ENCODE results near the gene PJA1. TPM values are rescaled to one million over a fixed set of nuclear protein-coding genes. Genes with fewer than 3 reads are reported as not detected.

PJA1 gene
- total and polyA plus RNA-seq, 10 donors, result 8.6 to 22.2 (median 13.4) TPM

- no peak for DNase-seq
- WGBS, 5 donors, result 33 to 72% (median 50%) methylated on average over 2 to 3 of the region's 3 CpGs
- Histone ChIP-seq H3K27ac (no peak overlapping the region), H3K36me3 (no peaks in the 10 kb centered on the region), H3K9me3 (no peaks in the 10 kb centered on the region), H3K4me3 (no peak overlapping the region), H3K4me1 (no peaks in the 10 kb centered on the region), H3K27me3 (replicated peaks in 1 of 7) (peaks cover 0 to under 1% (median 0%) of the 10 kb centered on the region in 7 donors)
- intact Hi-C loops (cut with DNase I; ENCODE audit: low total_unique reads), result no loop called here
- TF ChIP-seq POLR2AphosphoS5 (IDR thresholded peaks at IDR 0.05) (no peak), CTCF (IDR thresholded peaks at IDR 0.05 in 8 of 11, conservative IDR thresholded peaks at IDR 0.05 in 3 of 11) (no peak), POLR2A (IDR thresholded peaks at IDR 0.05) (no peak)
These were observed 42.0 kb upstream of the PJA1 start for GRCh38 chrX:69207216-69207615.

GRCh38 chrX:69203638-69204037 is 38.4 kb upstream of the PJA1 start:
- H3K27me3 ChIP-seq (replicated peaks in 1 of 7), result peaks cover 0 to 3% (median 0%) of the 10 kb centered on the region in 7 donors
- DNase-seq, result no peak
- no peaks in the 10 kb centered on the region for H3K36me3 ChIP-seq
- H3K9me3 ChIP-seq, result no peaks in the 10 kb centered on the region
- H3K4me1 ChIP-seq, result no peaks in the 10 kb centered on the region
- H3K4me3 ChIP-seq, result no peak overlapping the region
- H3K27ac ChIP-seq, result no peak overlapping the region
- TF ChIP-seq CTCF (IDR thresholded peaks at IDR 0.05 in 8 of 11, conservative IDR thresholded peaks at IDR 0.05 in 3 of 11) (no peak), POLR2A (IDR thresholded peaks at IDR 0.05) (no peak), POLR2AphosphoS5 (IDR thresholded peaks at IDR 0.05) (no peak)
- 48 to 78% (median 72%) methylated on average over 4 of the region's 4 CpGs for WGBS, 5 donors
- intact Hi-C loops (cut with DNase I; ENCODE audit: low total_unique reads), result no loop called here

GRCh38 chrX:69197690-69198089 is 32.4 kb upstream of the PJA1 start:
- intact Hi-C loops (cut with DNase I; ENCODE audit: low total_unique reads), result no loop called here
- TF ChIP-seq POLR2A (IDR thresholded peaks at IDR 0.05) (no peak), CTCF (IDR thresholded peaks at IDR 0.05 in 8 of 11, conservative IDR thresholded peaks at IDR 0.05 in 3 of 11) (no peak), POLR2AphosphoS5 (IDR thresholded peaks at IDR 0.05) (no peak)
- no peak overlapping the region for H3K4me3 ChIP-seq
- no peaks in the 10 kb centered on the region for H3K4me1 ChIP-seq
- no peak overlapping the region for H3K27ac ChIP-seq
- 30 to 79% (median 60%) methylated on average over 1 of the region's 1 CpG; no CpG with 5 or more reads in 1 of the 5 donors for WGBS, 5 donors
- no peak for DNase-seq
- peaks cover 0 to 13% (median 0%) of the 10 kb centered on the region in 7 donors for H3K27me3 ChIP-seq (replicated peaks in 1 of 7)
- H3K36me3 ChIP-seq, result no peaks in the 10 kb centered on the region
- no peaks in the 10 kb centered on the region for H3K9me3 ChIP-seq

GRCh38 chrX:69196666-69197065 is 31.4 kb upstream of the PJA1 start:
- no peak for TF ChIP-seq POLR2AphosphoS5 (IDR thresholded peaks at IDR 0.05)
- no peak for TF ChIP-seq CTCF (IDR thresholded peaks at IDR 0.05 in 8 of 11, conservative IDR thresholded peaks at IDR 0.05 in 3 of 11)
- no peak for TF ChIP-seq POLR2A (IDR thresholded peaks at IDR 0.05)
- intact Hi-C loops (cut with DNase I; ENCODE audit: low total_unique reads), result no loop called here
- no peak overlapping the region for H3K4me3 ChIP-seq
- H3K27me3 ChIP-seq (replicated peaks in 1 of 7), result peaks cover 0 to 13% (median 0%) of the 10 kb centered on the region in 7 donors
- H3K4me1 ChIP-seq, result no peaks in the 10 kb centered on the region
- no peaks in the 10 kb centered on the region for H3K36me3 ChIP-seq
- H3K9me3 ChIP-seq, result no peaks in the 10 kb centered on the region
- no peak overlapping the region for H3K27ac ChIP-seq
- no peak for DNase-seq
- WGBS, 5 donors, result 50 to 91% (median 70%) methylated on average over 1 to 3 of the region's 3 CpGs
